ENCODE measurements around the gene SPIB. TPM values are rescaled to one million over a fixed set of nuclear protein-coding genes. Genes with fewer than 3 reads are reported as not detected.

The SPIB gene
- total and polyA plus RNA-seq, 4 donors, result 0.09 to 5.0 (median 0.36) TPM

GRCh38 chr19:50422397-50423278, 3.9 kb downstream of the SPIB start:
- WGBS, result 86% methylated on average over 18 of the region's 18 CpGs
- no peak overlapping the region for H3K4me3 ChIP-seq (ENCODE audit: low read depth in 1 of 3, low read length in 3 of 3)
- H3K9me3 ChIP-seq (ENCODE audit: control insufficient read depth in 4 of 4, low read length in 3 of 4), result no peaks in the 10 kb centered on the region
- no peak overlapping the region for H3K27ac ChIP-seq (ENCODE audit: low read depth in 1 of 2, low read length in 2 of 2)
- no peak for TF ChIP-seq YY1 (IDR thresholded peaks at IDR 0.05)
- no peak for TF ChIP-seq ATF3 (IDR thresholded peaks at IDR 0.05)
- no peak for TF ChIP-seq NR2F2 (IDR thresholded peaks at IDR 0.05)
- no peak for TF ChIP-seq REST (IDR thresholded peaks at IDR 0.05)
- TF ChIP-seq HNF4A (conservative IDR thresholded peaks at IDR 0.05), result no peak
- TF ChIP-seq SP1 (IDR thresholded peaks at IDR 0.05), result no peak
- TF ChIP-seq FOXA2 (IDR thresholded peaks at IDR 0.05), result no peak
- TF ChIP-seq EGR1 (IDR thresholded peaks at IDR 0.05; ENCODE audit: low read depth in 2 of 2), result no peak
- no peak for TF ChIP-seq JUND (IDR thresholded peaks at IDR 0.05)
- TF ChIP-seq ZBTB33 (IDR thresholded peaks at IDR 0.05), result no peak
- no peak for TF ChIP-seq HNF4G (IDR thresholded peaks at IDR 0.05)
- TF ChIP-seq GABPA (IDR thresholded peaks at IDR 0.05 in 1 of 2, conservative IDR thresholded peaks at IDR 0.05 in 1 of 2), result no peak
- TF ChIP-seq FOXA1 (IDR thresholded peaks at IDR 0.05), result no peak
- no peak for TF ChIP-seq MAX (IDR thresholded peaks at IDR 0.05)
- no peak for TF ChIP-seq CTCF (IDR thresholded peaks at IDR 0.05; ENCODE audit: low read depth, low read length, missing input control)
- TF ChIP-seq TAF1 (conservative IDR thresholded peaks at IDR 0.05), result no peak
- TF ChIP-seq RAD21 (IDR thresholded peaks at IDR 0.05), result no peak
- DNase-seq (ENCODE audit: low spot score), result no peak
- no peaks in the 10 kb centered on the region for H3K4me1 ChIP-seq (ENCODE audit: control insufficient read depth in 4 of 4, insufficient read depth in 4 of 4, low read length in 3 of 4)
- no peaks in the 10 kb centered on the region for H3K36me3 ChIP-seq (ENCODE audit: control insufficient read depth in 4 of 4, insufficient read depth in 3 of 4, low read depth in 1 of 4, low read length in 3 of 4)
- H3K9ac ChIP-seq (ENCODE audit: low read depth in 1 of 2, low read length in 2 of 2), result no peak overlapping the region
- peaks cover 0 to 2% (median 0%) of the 10 kb centered on the region in 4 donors for H3K27me3 ChIP-seq (ENCODE audit: control insufficient read depth in 4 of 4, insufficient read depth in 4 of 4, low read length in 3 of 4)

Measured in liver (tissue), 9 donors.